ENCODE results near the gene SLC16A3. TPM values are rescaled to one million over a fixed set of nuclear protein-coding genes. Genes with fewer than 3 reads are reported as not detected.

SLC16A3 gene
- total RNA-seq, 1 donor from 2014 or later = 253 TPM

GRCh38 chr17:82245134-82246039 lies 16.5 kb downstream of the SLC16A3 start:
- no peak overlapping the region for H3K27ac ChIP-seq
- H3K9me3 ChIP-seq = no peaks in the 10 kb centered on the region
- H3K36me3 ChIP-seq = peaks cover 74 to 77% of the 10 kb centered on the region in 2 donors
- no peak for TF ChIP-seq CTCF (IDR thresholded peaks at IDR 0.05)
- H3K4me3 ChIP-seq = no peak overlapping the region
- H3K27me3 ChIP-seq = no peaks in the 10 kb centered on the region
- intact Hi-C loops (cut with DNase I) = loop anchor here (2.0 kb wide), 1 partner anchor 47 kb away; no protein-coding TSS in a partner anchor
- peaks cover 28 to 40% of the 10 kb centered on the region in 2 donors for H3K4me1 ChIP-seq
- no peak for DNase-seq (ENCODE audit: low spot score in 2 of 2)

GRCh38 chr17:82246040-82246364 lies 17.2 kb downstream of the SLC16A3 start:
- TF ChIP-seq CTCF (IDR thresholded peaks at IDR 0.05) = no peak
- no peaks in the 10 kb centered on the region for H3K9me3 ChIP-seq
- DNase-seq (ENCODE audit: low spot score in 2 of 2) = no peak
- H3K36me3 ChIP-seq = peaks cover 80 to 84% of the 10 kb centered on the region in 2 donors
- H3K4me3 ChIP-seq = no peak overlapping the region
- intact Hi-C loops (cut with DNase I) = no loop called here
- H3K27me3 ChIP-seq = no peaks in the 10 kb centered on the region
- H3K4me1 ChIP-seq = peaks cover 22 to 34% of the 10 kb centered on the region in 2 donors
- peak overlapping the region in 1 of 2 donors; percentile 58 for H3K27ac ChIP-seq

- H3K27ac ChIP-seq = peak overlapping the region; percentile 35 to 58
- intact Hi-C loops (cut with DNase I) = no loop called here
- H3K36me3 ChIP-seq = peaks cover 82 to 89% of the 10 kb centered on the region in 2 donors
- H3K4me1 ChIP-seq = peaks cover 16 to 28% of the 10 kb centered on the region in 2 donors
- H3K9me3 ChIP-seq = no peaks in the 10 kb centered on the region
- no peak for DNase-seq (ENCODE audit: low spot score in 2 of 2)
- no peak overlapping the region for H3K4me3 ChIP-seq
- no peaks in the 10 kb centered on the region for H3K27me3 ChIP-seq
- no peak for TF ChIP-seq CTCF (IDR thresholded peaks at IDR 0.05)
Observed at GRCh38 chr17:82246365-82247181, 17.7 kb downstream of the SLC16A3 start.

GRCh38 chr17:82247182-82247823 lies 18.5 kb downstream of the SLC16A3 start:
- Histone ChIP-seq H3K27ac (peak overlapping the region; percentile 35 to 58), H3K9me3 (no peaks in the 10 kb centered on the region), H3K4me3 (no peak overlapping the region), H3K4me1 (peaks cover 10 to 21% of the 10 kb centered on the region in 2 donors), H3K27me3 (no peaks in the 10 kb centered on the region), H3K36me3 (peaks cover 89 to 97% of the 10 kb centered on the region in 2 donors)
- TF ChIP-seq CTCF (IDR thresholded peaks at IDR 0.05) = no peak
- no peak for DNase-seq (ENCODE audit: low spot score in 2 of 2)
- intact Hi-C loops (cut with DNase I) = no loop called here

- Histone ChIP-seq H3K4me1 (peaks cover 2 to 14% of the 10 kb centered on the region in 2 donors), H3K27ac (peak overlapping the region; percentile 9 to 58), H3K9me3 (no peaks in the 10 kb centered on the region), H3K4me3 (no peak overlapping the region), H3K27me3 (no peaks in the 10 kb centered on the region), H3K36me3 (peaks cover 97 to 99% of the 10 kb centered on the region in 2 donors)
- no peak for TF ChIP-seq CTCF (IDR thresholded peaks at IDR 0.05)
- DNase-seq (ENCODE audit: low spot score in 2 of 2) = no peak
- intact Hi-C loops (cut with DNase I) = no loop called here
Observed at GRCh38 chr17:82247856-82248671, 19.2 kb downstream of the SLC16A3 start.

All from ascending aorta (tissue), 2 donors.